GM23338 (cell line): Measurements from ENCODE around the gene PICALM. TPM values are rescaled to one million over a fixed set of nuclear protein-coding genes. Genes with fewer than 3 reads are reported as not detected.

Experiments used
- EZH2 ChIP-seq: fragments of 200-600 bp; sonication (generic); IDR thresholded peaks from one replicate; pipeline ENCODE4 v1.8.0; 2017; ENCODE audit warnings: antibody characterized with exemption, mild to moderate bottlenecking, low read depth; ENCODE audit not compliant: unreplicated experiment
- EZH2phosphoT487 ChIP-seq: fragments of 200-600 bp; sonication (generic); IDR thresholded peaks from one replicate; pipeline ENCODE4 v1.8.1; 2018; ENCODE audit warnings: antibody characterized with exemption; ENCODE audit not compliant: unreplicated experiment
- JUNB ChIP-seq: IDR thresholded peaks from one replicate; pipeline ENCODE4 v1.6.1; 2016; ENCODE audit warnings: antibody characterized with exemption; ENCODE audit not compliant: unreplicated experiment
- NANOG ChIP-seq: IDR thresholded peaks from 2 replicates; pipeline ENCODE4 v1.6.1; 2016; ENCODE audit warnings: antibody characterized with exemption, borderline replicate concordance
- POLR2AphosphoS5 ChIP-seq: IDR thresholded peaks from 2 replicates; pipeline ENCODE4 v1.6.1; 2016; ENCODE audit warnings: antibody characterized with exemption, low read depth
- ZNF114 ChIP-seq: fragments of 250-450 bp; sonication (Bioruptor Pico); IDR thresholded peaks from 2 replicates; pipeline ENCODE4 v1.5.0; 2020; ENCODE audit warnings: mild to moderate bottlenecking, moderate library complexity
- ZNF331 ChIP-seq: fragments of 250-450 bp; sonication (Bioruptor Pico); IDR thresholded peaks from 2 replicates; pipeline ENCODE4 v1.5.0; 2020; ENCODE audit warnings: low read depth, mild to moderate bottlenecking, moderate library complexity
- polyA plus RNA-seq: library from polyadenylated mRNA; unstranded; fragments of >200 nt; fragmentation: Nextera tagmentation; extraction: Ambion mirVana; gene quantifications from 2 replicates; pipeline ENCODE4 v1.2.1, GENCODE V29; 2016
- total RNA-seq: library from RNA; depleted of rRNA; stranded (reverse); fragments of >200 nt; shearing (Covaris generic); gene quantifications from 2 replicates; pipeline ENCODE4 v1.2.3, GENCODE V29; 2014
- TF ChIP-seq, protein P1 (sequence below): IDR thresholded peaks from one replicate; pipeline ENCODE4 v1.6.1; 2018; ENCODE audit warnings: antibody characterized with exemption; ENCODE audit not compliant: unreplicated experiment
- TF ChIP-seq, protein P2 (sequence below): fragments of 250-450 bp; sonication (Bioruptor Pico); IDR thresholded peaks from 2 replicates; pipeline ENCODE4 v1.5.0; 2020; ENCODE audit warnings: mild to moderate bottlenecking, moderate library complexity

PICALM gene
- total and polyA plus RNA-seq, 2 experiments from 2014 or later = 27.9 to 134 TPM

- TF ChIP-seq, protein P1, sequence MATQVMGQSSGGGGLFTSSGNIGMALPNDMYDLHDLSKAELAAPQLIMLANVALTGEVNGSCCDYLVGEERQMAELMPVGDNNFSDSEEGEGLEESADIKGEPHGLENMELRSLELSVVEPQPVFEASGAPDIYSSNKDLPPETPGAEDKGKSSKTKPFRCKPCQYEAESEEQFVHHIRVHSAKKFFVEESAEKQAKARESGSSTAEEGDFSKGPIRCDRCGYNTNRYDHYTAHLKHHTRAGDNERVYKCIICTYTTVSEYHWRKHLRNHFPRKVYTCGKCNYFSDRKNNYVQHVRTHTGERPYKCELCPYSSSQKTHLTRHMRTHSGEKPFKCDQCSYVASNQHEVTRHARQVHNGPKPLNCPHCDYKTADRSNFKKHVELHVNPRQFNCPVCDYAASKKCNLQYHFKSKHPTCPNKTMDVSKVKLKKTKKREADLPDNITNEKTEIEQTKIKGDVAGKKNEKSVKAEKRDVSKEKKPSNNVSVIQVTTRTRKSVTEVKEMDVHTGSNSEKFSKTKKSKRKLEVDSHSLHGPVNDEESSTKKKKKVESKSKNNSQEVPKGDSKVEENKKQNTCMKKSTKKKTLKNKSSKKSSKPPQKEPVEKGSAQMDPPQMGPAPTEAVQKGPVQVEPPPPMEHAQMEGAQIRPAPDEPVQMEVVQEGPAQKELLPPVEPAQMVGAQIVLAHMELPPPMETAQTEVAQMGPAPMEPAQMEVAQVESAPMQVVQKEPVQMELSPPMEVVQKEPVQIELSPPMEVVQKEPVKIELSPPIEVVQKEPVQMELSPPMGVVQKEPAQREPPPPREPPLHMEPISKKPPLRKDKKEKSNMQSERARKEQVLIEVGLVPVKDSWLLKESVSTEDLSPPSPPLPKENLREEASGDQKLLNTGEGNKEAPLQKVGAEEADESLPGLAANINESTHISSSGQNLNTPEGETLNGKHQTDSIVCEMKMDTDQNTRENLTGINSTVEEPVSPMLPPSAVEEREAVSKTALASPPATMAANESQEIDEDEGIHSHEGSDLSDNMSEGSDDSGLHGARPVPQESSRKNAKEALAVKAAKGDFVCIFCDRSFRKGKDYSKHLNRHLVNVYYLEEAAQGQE = no peak
- TF ChIP-seq EZH2phosphoT487 (no peak), ZNF114 (CRISPR knock-in tag) (no peak), POLR2AphosphoS5 (no peak), EZH2 (no peak), ZNF331 (CRISPR knock-in tag) (no peak), JUNB (no peak), NANOG (no peak)
- TF ChIP-seq, protein P2, sequence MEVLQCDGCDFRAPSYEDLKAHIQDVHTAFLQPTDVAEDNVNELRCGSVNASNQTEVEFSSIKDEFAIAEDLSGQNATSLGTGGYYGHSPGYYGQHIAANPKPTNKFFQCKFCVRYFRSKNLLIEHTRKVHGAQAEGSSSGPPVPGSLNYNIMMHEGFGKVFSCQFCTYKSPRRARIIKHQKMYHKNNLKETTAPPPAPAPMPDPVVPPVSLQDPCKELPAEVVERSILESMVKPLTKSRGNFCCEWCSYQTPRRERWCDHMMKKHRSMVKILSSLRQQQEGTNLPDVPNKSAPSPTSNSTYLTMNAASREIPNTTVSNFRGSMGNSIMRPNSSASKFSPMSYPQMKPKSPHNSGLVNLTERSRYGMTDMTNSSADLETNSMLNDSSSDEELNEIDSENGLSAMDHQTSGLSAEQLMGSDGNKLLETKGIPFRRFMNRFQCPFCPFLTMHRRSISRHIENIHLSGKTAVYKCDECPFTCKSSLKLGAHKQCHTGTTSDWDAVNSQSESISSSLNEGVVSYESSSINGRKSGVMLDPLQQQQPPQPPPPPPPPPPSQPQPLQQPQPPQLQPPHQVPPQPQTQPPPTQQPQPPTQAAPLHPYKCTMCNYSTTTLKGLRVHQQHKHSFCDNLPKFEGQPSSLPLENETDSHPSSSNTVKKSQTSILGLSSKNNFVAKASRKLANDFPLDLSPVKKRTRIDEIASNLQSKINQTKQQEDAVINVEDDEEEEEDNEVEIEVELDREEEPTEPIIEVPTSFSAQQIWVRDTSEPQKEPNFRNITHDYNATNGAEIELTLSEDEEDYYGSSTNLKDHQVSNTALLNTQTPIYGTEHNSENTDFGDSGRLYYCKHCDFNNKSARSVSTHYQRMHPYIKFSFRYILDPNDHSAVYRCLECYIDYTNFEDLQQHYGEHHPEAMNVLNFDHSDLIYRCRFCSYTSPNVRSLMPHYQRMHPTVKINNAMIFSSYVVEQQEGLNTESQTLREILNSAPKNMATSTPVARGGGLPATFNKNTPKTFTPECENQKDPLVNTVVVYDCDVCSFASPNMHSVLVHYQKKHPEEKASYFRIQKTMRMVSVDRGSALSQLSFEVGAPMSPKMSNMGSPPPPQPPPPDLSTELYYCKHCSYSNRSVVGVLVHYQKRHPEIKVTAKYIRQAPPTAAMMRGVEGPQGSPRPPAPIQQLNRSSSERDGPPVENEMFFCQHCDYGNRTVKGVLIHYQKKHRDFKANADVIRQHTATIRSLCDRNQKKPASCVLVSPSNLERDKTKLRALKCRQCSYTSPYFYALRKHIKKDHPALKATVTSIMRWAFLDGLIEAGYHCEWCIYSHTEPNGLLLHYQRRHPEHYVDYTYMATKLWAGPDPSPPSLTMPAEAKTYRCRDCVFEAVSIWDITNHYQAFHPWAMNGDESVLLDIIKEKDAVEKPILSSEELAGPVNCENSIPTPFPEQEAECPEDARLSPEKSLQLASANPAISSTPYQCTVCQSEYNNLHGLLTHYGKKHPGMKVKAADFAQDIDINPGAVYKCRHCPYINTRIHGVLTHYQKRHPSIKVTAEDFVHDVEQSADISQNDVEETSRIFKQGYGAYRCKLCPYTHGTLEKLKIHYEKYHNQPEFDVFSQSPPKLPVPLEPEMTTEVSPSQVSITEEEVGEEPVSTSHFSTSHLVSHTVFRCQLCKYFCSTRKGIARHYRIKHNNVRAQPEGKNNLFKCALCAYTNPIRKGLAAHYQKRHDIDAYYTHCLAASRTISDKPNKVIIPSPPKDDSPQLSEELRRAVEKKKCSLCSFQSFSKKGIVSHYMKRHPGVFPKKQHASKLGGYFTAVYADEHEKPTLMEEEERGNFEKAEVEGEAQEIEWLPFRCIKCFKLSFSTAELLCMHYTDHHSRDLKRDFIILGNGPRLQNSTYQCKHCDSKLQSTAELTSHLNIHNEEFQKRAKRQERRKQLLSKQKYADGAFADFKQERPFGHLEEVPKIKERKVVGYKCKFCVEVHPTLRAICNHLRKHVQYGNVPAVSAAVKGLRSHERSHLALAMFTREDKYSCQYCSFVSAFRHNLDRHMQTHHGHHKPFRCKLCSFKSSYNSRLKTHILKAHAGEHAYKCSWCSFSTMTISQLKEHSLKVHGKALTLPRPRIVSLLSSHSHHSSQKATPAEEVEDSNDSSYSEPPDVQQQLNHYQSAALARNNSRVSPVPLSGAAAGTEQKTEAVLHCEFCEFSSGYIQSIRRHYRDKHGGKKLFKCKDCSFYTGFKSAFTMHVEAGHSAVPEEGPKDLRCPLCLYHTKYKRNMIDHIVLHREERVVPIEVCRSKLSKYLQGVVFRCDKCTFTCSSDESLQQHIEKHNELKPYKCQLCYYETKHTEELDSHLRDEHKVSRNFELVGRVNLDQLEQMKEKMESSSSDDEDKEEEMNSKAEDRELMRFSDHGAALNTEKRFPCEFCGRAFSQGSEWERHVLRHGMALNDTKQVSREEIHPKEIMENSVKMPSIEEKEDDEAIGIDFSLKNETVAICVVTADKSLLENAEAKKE (CRISPR knock-in tag) = no peak
These were observed 22.8 kb downstream of the PICALM start (continued) for GRCh38 chr11:86046116-86046515.
